GM18517 (cell line): Measurements from ENCODE around the gene TIMM17A.
"Not testable (repeated sequence)": the region's sequence is repeated elsewhere in the genome, so short reads cannot be mapped to it uniquely, and the experiment has no call there.

Source experiments
- ATAC-seq: cut with Tn5 transposase; IDR thresholded peaks from one replicate; pipeline ENCODE4 v1.9.1; 2021; ENCODE audit warnings: mild to moderate bottlenecking, moderate library complexity; ENCODE audit not compliant: unreplicated experiment

TIMM17A gene

GRCh38 chr1:202014060-202014459 is 58.8 kb downstream of the TIMM17A start:
- ATAC-seq = no peak

GRCh38 chr1:202014915-202015661 is 59.8 kb downstream of the TIMM17A start:
- ATAC-seq = no peak

GRCh38 chr1:202015662-202015937 is 60.3 kb downstream of the TIMM17A start:
- ATAC-seq = no peak

GRCh38 chr1:202016022-202016810 is 60.9 kb downstream of the TIMM17A start:
- ATAC-seq = no peak

- ATAC-seq = no peak
These were observed 61.8 kb downstream of the TIMM17A start for GRCh38 chr1:202016811-202017748.

- no peak for ATAC-seq
These were observed 62.6 kb downstream of the TIMM17A start for GRCh38 chr1:202017749-202018467.

DNA sequence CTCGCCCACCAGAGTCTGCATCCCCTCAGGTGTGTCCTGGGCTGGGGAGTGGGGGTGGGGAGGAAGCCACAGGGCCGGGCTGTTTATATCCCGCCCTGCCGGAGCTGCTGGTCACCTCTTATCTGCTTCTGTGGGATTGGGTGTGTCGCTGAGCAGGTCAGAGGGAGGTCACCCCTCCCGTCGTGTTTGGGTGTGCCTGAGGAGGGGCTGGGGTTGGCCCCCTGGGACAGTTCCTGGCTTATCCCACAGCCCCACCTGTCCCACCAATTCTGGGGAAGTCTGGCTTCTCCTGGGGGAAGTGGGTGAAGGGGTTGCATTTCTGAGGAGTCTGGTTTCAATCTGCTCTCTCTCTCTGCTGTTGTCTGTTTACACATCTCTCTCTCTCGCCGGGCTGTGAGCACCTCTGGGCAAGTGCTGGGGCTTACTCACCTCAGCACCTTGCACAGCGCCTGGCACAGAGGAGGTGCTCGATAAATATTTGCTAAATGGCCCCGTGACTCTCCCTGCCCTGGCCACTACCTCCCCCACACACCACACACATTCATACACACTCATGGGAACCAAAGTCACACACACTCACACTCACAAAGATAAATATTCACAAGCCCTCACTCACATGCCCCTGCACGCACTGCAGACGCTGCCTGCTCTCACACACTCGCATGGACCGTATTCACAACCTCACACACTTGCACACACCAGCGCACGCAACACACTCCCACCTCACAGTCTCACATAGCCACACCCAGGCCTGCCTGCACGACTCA is 63.3 kb downstream of the TIMM17A start:
- ATAC-seq = no peak

- ATAC-seq = not testable (repeated sequence)
These were observed 63.9 kb downstream of the TIMM17A start for GRCh38 chr1:202019235-202019558.
